HG03039 (cell line): Measurements from ENCODE around the gene HHLA2.

Experiments used
- ATAC-seq: cut with Tn5 transposase; IDR thresholded peaks from one replicate; pipeline ENCODE4 v1.9.1; 2021; ENCODE audit warnings: mild to moderate bottlenecking, moderate library complexity; ENCODE audit not compliant: unreplicated experiment

Gene HHLA2

DNA sequence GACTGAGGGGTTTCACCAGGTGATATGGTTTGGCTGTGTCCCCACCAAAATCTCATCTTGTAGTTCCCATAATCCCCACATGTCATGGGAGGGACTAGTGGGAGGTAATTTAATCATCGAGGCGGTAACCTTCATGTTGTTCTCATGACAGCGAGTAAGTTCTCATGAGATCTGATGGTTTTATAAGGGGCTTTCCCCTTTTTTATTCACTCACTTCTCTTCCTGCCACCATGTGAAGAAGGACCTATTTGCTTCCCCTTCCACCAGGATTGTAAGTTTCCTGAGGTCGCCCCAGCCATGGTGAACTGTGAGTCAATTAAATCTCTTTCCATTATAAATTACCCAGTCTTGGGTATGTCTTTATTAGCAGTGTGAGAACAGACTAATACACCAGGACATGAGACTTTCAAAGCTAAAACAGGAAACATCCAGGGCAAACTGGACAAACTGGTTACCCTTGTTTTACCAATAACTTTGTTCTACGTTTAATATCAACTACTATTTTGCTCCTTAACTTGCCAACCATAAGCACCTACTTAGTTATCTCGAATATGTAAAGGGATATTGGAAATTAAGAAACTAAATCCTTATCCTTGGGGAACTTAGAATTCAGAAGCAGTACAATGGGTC is 115.9 kb downstream of the HHLA2 start:
- ATAC-seq: no peak

DNA sequence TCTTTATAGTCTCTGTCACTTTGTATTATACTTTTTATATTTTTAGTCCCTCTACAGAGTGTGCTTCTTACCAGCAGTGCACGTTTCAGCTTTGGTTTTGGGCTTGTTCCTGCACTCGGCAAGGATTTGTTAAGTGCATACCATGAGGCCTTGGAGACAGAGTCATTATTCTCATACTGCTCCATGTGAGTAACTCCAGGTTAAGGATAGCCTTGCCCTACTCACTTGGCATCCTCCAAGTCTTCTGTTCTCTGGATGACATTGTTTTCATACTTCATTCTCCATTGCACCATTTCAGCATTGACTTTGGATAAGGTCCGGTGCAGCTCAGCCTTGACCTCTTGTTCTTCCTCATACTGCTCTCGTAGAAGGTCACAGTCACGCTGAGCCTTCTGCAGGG is 117.7 kb downstream of the HHLA2 start:
- no peak for ATAC-seq

DNA sequence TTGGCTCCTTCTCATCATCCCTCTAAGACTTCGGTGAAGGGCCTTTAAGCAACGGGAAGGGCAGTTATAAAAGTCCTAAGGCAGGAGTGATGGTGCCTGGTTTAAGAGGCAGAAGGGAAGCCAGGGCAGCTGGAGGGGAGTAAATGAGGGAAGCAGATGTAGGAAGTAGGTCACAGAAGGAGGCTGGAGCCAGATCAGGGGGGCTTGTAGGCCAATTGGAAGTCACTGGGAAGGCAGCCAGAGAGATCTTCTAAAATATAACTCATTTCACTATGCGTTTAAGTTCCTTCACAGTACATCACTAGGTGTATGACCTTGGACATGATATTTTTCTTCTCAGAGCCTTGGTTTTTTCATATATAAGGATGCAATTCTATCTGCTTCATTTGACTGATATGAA is 119.3 kb downstream of the HHLA2 start:
- ATAC-seq: no peak

DNA sequence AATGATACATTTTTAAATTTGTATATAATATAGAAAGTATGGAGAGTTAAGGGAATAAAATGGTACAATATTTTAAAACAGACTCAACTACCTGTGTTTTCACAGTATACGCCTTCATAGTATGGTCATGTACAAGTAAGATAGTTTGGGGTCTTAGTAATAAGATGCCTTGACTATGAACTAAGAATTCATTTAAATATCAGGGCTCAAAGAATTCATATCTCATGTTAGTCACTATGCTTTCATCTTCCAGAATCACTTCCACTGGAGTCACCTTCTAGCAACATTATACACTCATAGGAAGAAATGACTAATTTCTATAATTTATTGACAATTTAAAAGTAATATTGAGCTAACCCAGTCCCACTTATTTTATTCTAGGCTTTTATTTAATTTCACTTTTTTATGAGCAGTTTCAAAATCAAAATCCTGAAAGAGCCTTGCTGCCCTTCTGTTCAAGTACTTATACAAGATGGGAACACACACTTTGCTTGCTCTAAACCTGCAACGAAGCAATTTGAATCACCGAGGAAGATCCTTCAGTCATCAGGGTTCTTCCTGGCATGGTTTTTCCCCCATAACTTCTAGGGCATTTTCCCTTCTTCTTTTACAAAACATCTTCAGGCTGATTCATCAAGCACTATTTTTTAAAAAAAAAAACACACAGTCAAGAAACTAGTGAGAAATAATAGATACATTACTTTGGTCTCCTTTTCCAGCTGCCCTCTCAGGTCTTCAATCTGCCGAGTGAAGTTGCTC is 119.9 kb downstream of the HHLA2 start:
- ATAC-seq: no peak

DNA sequence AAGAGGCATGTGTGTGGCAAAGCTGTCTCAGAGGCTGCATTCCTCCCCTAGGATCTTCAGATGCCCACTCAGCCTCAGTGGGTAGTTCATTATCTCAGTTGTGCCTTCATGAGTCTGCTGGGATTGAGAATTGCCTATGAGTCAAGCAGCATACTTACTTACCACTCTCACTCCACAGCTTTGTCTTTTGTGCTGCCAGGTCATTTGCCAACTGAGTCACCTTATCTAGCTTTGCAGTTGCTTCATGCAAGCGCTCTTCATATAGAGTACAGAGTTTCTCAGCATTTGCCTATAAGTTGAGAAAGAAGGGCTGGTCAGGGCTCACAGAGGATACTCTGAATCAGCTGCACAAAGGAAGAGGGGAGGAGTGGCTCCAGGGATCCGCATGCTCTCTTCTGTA is 124.6 kb downstream of the HHLA2 start:
- ATAC-seq: no peak
